Astrocyte (in vitro differentiated cells and primary cell): Measurements from ENCODE around the gene SORBS2. TPM values are rescaled to one million over a fixed set of nuclear protein-coding genes. Genes with fewer than 3 reads are reported as not detected.

Source experiments
- DNase-seq: peaks from one replicate; pipeline ENCODE4 v3.0.0-alpha.2; 2010; ENCODE audit warnings: low read depth
- FAIRE-seq: peaks from 2 replicates; lab custom pipeline; 2011; peaks lifted over from hg19 to GRCh38; lab: Jason Lieb, UNC
- H2AFZ ChIP-seq: 2 replicates; pipeline ENCODE4 v1.6.0; 2012; ENCODE audit warnings: low read depth, low read length, inconsistent platforms
- H3K27ac ChIP-seq: 2 replicates; pipeline ENCODE4 v1.5.1; 2011; ENCODE audit warnings: low read depth, low read length, inconsistent platforms
- H3K27me3 ChIP-seq: 2 replicates; pipeline ENCODE4 v1.6.0; 2011; ENCODE audit warnings: low read length, inconsistent platforms; ENCODE audit not compliant: insufficient read depth
- H3K36me3 ChIP-seq: 2 replicates; pipeline ENCODE4 v1.5.1; 2011; ENCODE audit warnings: low read length, inconsistent platforms; ENCODE audit not compliant: insufficient read depth
- H3K4me1 ChIP-seq: 2 replicates; pipeline ENCODE4 v1.5.1; 2011; ENCODE audit warnings: low read length, inconsistent platforms; ENCODE audit not compliant: insufficient read depth
- H3K4me2 ChIP-seq: 2 replicates; pipeline ENCODE4 v1.6.0; 2012; ENCODE audit warnings: low read length, inconsistent platforms
- H3K4me3 ChIP-seq: 2 replicates; pipeline ENCODE4 v1.5.1; 2011; ENCODE audit warnings: low read depth, mild to moderate bottlenecking, low read length, inconsistent platforms; ENCODE audit not compliant: insufficient read depth
- H3K79me2 ChIP-seq: 2 replicates; pipeline ENCODE4 v1.6.0; 2012; ENCODE audit warnings: mild to moderate bottlenecking, low read length, inconsistent platforms; ENCODE audit not compliant: insufficient read depth
- H3K9ac ChIP-seq: 2 replicates; pipeline ENCODE4 v1.6.0; 2012; ENCODE audit warnings: mild to moderate bottlenecking, low read length, inconsistent platforms
- H3K9me3 ChIP-seq: 2 replicates; pipeline ENCODE4 v1.5.1; 2012; ENCODE audit warnings: low read depth, mild to moderate bottlenecking, low read length, inconsistent platforms; ENCODE audit not compliant: insufficient read depth
- H4K20me1 ChIP-seq: 2 replicates; pipeline ENCODE4 v1.6.0; 2012; ENCODE audit warnings: low read length, inconsistent platforms; ENCODE audit not compliant: insufficient read depth
- H3K27ac Mint-ChIP-seq: one replicate; pipeline ENCODE4 v1.8.0; 2021; ENCODE audit warnings: mild to moderate bottlenecking, mixed read lengths; ENCODE audit not compliant: unreplicated experiment
- H3K27me3 Mint-ChIP-seq: one replicate; pipeline ENCODE4 v1.8.0; 2021; ENCODE audit warnings: low read depth, mixed read lengths; ENCODE audit not compliant: unreplicated experiment
- H3K36me3 Mint-ChIP-seq: one replicate; pipeline ENCODE4 v1.8.0; 2021; ENCODE audit warnings: low read depth, mixed read lengths; ENCODE audit not compliant: unreplicated experiment
- H3K4me1 Mint-ChIP-seq: one replicate; pipeline ENCODE4 v1.8.0; 2021; ENCODE audit warnings: low read depth, mixed read lengths; ENCODE audit not compliant: unreplicated experiment
- H3K4me3 Mint-ChIP-seq: one replicate; pipeline ENCODE4 v1.8.0; 2021; ENCODE audit warnings: mild to moderate bottlenecking, moderate library complexity, mixed read lengths; ENCODE audit not compliant: unreplicated experiment
- H3K9me3 Mint-ChIP-seq: one replicate; pipeline ENCODE4 v1.8.0; 2021; ENCODE audit warnings: mild to moderate bottlenecking, mixed read lengths; ENCODE audit not compliant: unreplicated experiment
- EZH2 ChIP-seq: IDR thresholded peaks from 2 replicates; pipeline ENCODE4 v1.6.1; 2012; ENCODE audit warnings: mild to moderate bottlenecking, low read length, inconsistent platforms; ENCODE audit not compliant: insufficient read depth
- total RNA-seq: library from RNA; stranded (reverse); gene quantifications from 2 replicates; pipeline ENCODE4 v1.2.1, GENCODE V29; 2021
- TF ChIP-seq, protein P1 (sequence below): IDR thresholded peaks from 2 replicates; pipeline ENCODE4 v1.5.1; 2011; ENCODE audit warnings: low read depth, mild to moderate bottlenecking, inconsistent platforms, low read length, moderate library complexity; ENCODE audit not compliant: insufficient read depth

Gene SORBS2
- total RNA-seq, 1 donor from 2014 or later, result 97.4 TPM

DNA sequence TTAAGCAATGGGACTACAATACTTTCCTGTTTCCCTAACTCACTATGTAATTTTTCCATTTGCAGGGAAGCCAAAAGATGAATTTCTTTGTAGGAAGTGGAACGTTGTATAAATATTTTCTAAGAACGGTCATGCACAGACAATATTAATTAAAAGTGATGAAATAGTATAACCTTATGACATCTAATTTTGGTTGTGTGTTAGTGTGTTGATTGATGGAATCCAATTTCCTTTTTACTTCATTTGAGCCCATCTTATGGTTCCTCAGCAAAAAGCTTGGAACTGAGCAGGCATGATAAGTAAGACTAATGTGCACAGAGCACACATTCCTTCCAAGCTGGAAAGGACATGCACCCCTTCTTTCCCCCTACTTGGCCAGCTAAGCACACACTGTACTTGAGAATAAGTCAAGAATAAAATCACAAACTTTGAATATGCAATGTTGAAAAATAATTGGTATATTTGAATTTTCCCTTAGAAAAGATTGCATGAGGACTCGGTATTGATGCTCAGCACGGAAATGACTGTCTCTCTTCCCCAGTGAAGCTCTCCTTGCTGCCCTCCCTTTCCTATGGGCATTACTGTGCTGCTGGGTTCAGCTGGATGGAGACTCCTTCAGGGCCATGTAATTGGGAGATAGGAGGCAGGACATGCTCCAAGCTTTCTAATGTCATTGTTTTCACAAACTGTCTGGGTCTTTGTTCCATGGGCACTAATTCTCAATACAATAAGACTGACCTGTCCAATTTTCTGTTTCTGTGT is 257.4 kb downstream of the SORBS2 start:
- Histone ChIP-seq H3K27ac (no peak overlapping the region), H2AFZ (no peak overlapping the region), H3K9ac (no peak overlapping the region), H3K27me3 (no peaks in the 10 kb centered on the region), H3K79me2 (no peaks in the 10 kb centered on the region), H3K4me2 (no peak overlapping the region), H3K4me1 (peaks cover 4% of the 10 kb centered on the region), H4K20me1 (no peaks in the 10 kb centered on the region), H3K9me3 (no peaks in the 10 kb centered on the region), H3K4me3 (no peak overlapping the region), H3K36me3 (no peaks in the 10 kb centered on the region)
- TF ChIP-seq, protein P1, sequence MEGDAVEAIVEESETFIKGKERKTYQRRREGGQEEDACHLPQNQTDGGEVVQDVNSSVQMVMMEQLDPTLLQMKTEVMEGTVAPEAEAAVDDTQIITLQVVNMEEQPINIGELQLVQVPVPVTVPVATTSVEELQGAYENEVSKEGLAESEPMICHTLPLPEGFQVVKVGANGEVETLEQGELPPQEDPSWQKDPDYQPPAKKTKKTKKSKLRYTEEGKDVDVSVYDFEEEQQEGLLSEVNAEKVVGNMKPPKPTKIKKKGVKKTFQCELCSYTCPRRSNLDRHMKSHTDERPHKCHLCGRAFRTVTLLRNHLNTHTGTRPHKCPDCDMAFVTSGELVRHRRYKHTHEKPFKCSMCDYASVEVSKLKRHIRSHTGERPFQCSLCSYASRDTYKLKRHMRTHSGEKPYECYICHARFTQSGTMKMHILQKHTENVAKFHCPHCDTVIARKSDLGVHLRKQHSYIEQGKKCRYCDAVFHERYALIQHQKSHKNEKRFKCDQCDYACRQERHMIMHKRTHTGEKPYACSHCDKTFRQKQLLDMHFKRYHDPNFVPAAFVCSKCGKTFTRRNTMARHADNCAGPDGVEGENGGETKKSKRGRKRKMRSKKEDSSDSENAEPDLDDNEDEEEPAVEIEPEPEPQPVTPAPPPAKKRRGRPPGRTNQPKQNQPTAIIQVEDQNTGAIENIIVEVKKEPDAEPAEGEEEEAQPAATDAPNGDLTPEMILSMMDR, result no peak
- Mint-ChIP-seq H3K9me3 (peaks cover 10% of the 10 kb centered on the region), H3K4me1 (peaks cover 11% of the 10 kb centered on the region), H3K4me3 (no peak overlapping the region), H3K27ac (no peak overlapping the region), H3K27me3 (peaks cover 5% of the 10 kb centered on the region), H3K36me3 (peaks cover 2% of the 10 kb centered on the region)
- FAIRE-seq, result no peak
- DNase-seq, result no peak

DNA sequence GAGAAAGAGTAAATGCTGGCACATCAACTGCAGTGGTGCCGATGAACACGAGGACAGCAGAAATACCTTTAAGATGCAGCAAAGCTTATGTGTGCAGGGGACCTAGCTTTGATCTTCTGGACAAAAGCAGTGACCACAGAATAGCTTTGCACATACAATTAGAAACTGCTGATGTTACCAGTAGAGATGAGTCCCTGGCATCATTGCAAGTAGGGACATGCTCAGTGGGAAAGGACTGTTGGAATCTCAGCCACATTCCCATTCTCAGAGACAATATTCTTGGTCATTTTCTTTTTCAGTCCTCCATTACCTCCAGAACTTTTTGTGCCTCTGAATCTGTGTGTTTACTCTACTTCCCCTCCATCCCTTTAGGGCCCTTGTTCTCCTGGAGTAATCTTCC is 259.7 kb downstream of the SORBS2 start:
- Histone ChIP-seq H2AFZ (no peak overlapping the region), H3K4me1 (no peaks in the 10 kb centered on the region)
- no peaks in the 10 kb centered on the region for H3K36me3 Mint-ChIP-seq

DNA sequence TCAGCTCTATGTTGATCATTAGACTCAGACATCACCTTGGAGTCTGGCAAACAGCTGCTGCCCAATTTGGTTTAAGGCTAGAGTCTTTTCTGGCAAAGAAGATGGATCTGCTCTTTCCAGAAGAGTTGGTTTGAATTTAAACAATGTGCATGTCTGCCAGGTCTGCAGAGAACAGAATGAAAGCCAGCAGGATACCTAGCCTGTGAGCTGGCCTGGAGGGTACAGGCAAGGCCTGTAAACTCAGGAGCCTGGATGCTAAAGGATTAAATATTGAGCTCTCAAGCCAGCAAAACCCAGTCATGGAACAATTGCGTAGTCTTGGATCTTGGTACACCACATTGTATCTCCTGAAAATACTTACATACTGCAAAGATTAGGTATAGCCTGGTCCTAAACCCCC is 261.1 kb downstream of the SORBS2 start:
- no peaks in the 10 kb centered on the region for H3K36me3 Mint-ChIP-seq
- no peak overlapping the region for H3K27ac Mint-ChIP-seq
- Histone ChIP-seq H3K4me3 (no peak overlapping the region), H4K20me1 (no peaks in the 10 kb centered on the region), H3K9ac (no peak overlapping the region), H3K27me3 (no peaks in the 10 kb centered on the region), H3K36me3 (no peaks in the 10 kb centered on the region), H3K4me2 (no peak overlapping the region), H3K27ac (no peak overlapping the region), H3K4me1 (no peaks in the 10 kb centered on the region), H3K9me3 (no peaks in the 10 kb centered on the region), H3K79me2 (no peaks in the 10 kb centered on the region), H2AFZ (no peak overlapping the region)
- DNase-seq (no peak), FAIRE-seq (no peak)
- H3K9me3 Mint-ChIP-seq, result peaks cover 3% of the 10 kb centered on the region
- TF ChIP-seq, protein P1, result no peak
- TF ChIP-seq EZH2, result no peak
- H3K4me1 Mint-ChIP-seq, result peaks cover 4% of the 10 kb centered on the region
- peaks cover 7% of the 10 kb centered on the region for H3K27me3 Mint-ChIP-seq
- H3K4me3 Mint-ChIP-seq, result no peak overlapping the region

More for the DNA sequence above, 259.7 kb downstream of the SORBS2 start:
- DNase-seq (no peak), FAIRE-seq (no peak)
- no peak overlapping the region for H3K4me3 ChIP-seq
- Mint-ChIP-seq H3K4me3 (no peak overlapping the region), H3K27ac (no peak overlapping the region), H3K27me3 (peaks cover 5% of the 10 kb centered on the region), H3K4me1 (peaks cover 4% of the 10 kb centered on the region), H3K9me3 (peaks cover 4% of the 10 kb centered on the region)
- H3K9ac ChIP-seq, result no peak overlapping the region
- TF ChIP-seq EZH2, result no peak
- TF ChIP-seq, protein P1, result no peak
- no peaks in the 10 kb centered on the region for H4K20me1 ChIP-seq
- H3K27me3 ChIP-seq, result no peaks in the 10 kb centered on the region
- H3K27ac ChIP-seq, result no peak overlapping the region
- H3K9me3 ChIP-seq, result no peaks in the 10 kb centered on the region
- H3K4me2 ChIP-seq, result no peak overlapping the region
- H3K36me3 ChIP-seq, result no peaks in the 10 kb centered on the region
- H3K79me2 ChIP-seq, result no peaks in the 10 kb centered on the region
